Testis (tissue), 3 donors: Measurements from ENCODE around the gene MILR1. TPM values are rescaled to one million over a fixed set of nuclear protein-coding genes. Genes with fewer than 3 reads are reported as not detected.

Experiments used
- DNase-seq: peaks from one replicate; pipeline ENCODE4 v3.0.0-alpha.2; 2019
- H3K27ac ChIP-seq, 2 donors: fragments of 200-600 bp; sonication (generic); one replicate each; pipeline ENCODE4 v1.5.1; 2019
- H3K27me3 ChIP-seq: fragments of 200-600 bp; sonication (generic); one replicate; pipeline ENCODE4 v1.5.1; 2019
- H3K36me3 ChIP-seq: fragments of 200-600 bp; sonication (generic); one replicate; pipeline ENCODE4 v1.5.1; 2017; ENCODE audit warnings: low read depth; ENCODE audit errors: missing control alignments
- H3K4me1 ChIP-seq: fragments of 200-600 bp; sonication (generic); one replicate; pipeline ENCODE4 v1.5.1; 2019
- H3K4me3 ChIP-seq, 2 donors: fragments of 200-600 bp; sonication (generic); one replicate each; pipeline ENCODE4 v1.5.1; 2017 to 2019
- H3K9me3 ChIP-seq: fragments of 200-600 bp; sonication (generic); one replicate; pipeline ENCODE4 v1.5.1; 2017
- CTCF ChIP-seq, 3 experiments: fragments of 450-650 bp in 2 of 3; fragments of 200-600 bp in 1 of 3; sonication (generic) in 1 of 3; IDR thresholded peaks; one replicate each; pipeline ENCODE4 v1.5.1; 2016 to 2019; ENCODE audit warnings: antibody characterized with exemption in 3 of 3, mild to moderate bottlenecking in 2 of 3, moderate library complexity in 1 of 3
- POLR2A ChIP-seq: fragments of 450-650 bp; IDR thresholded peaks from one replicate; pipeline ENCODE4 v1.6.1; 2017; ENCODE audit warnings: antibody characterized with exemption, mild to moderate bottlenecking, moderate library complexity
- WGBS, 2 donors: methylation state at CpG; one replicate each; pipeline ENCODE4 v1.1.5; 2018; 5-methylcytosine and 5-hydroxymethylcytosine counted together
- intact Hi-C: fragments of 100-400 bp; cut with DNase I; formaldehyde crosslinking; loops from one replicate; pipeline ENCODE4 v1.15.1; 2023; ENCODE audit warnings: low total_unique reads
- polyA plus RNA-seq: library from polyadenylated mRNA; stranded (reverse); fragments of 350-450 nt; fragmentation: Illumina TruSeq; extraction: RNeasy Lipid Tissue Mini Kit (QIAGEN cat#74804); gene quantifications from one replicate; pipeline ENCODE4 v1.2.3, GENCODE V29; 2014; ENCODE audit warnings: low read depth, low replicate concordance; ENCODE audit not compliant: insufficient read depth
- total RNA-seq, 2 donors: library from RNA; depleted of rRNA; stranded (reverse); fragments of >200 nt; gene quantifications; one replicate each; pipeline ENCODE4 v1.2.3, GENCODE V29; 2016

MILR1 gene
- total and polyA plus RNA-seq, 3 donors from 2014 or later: 3.1 to 5.5 (median 3.7) TPM

DNA sequence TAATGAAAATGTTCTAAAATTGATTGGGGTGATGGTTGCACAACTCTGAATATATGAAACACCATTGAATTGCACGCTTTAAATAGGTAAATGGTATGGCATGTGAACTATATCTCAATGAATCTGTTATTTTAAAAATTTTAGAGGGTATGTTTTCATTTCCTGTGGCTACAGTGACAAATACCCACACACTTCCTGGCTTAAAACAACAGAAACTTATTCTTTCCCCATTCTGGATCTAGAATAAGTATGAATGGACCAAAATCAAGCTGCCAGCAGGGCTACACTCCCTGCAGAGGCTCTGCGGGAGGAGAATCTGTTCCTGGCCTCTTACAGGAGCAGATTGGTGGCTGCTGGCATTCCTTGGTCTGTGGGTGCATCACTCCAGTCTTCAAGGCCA lies 47.0 kb upstream of the MILR1 start:
- H3K27ac ChIP-seq: no peak overlapping the region
- DNase-seq: no peak
- intact Hi-C loops: no loop called here

GRCh38 chr17:64402469-64402868 lies 46.4 kb upstream of the MILR1 start:
- no peaks in the 10 kb centered on the region for H3K27me3 ChIP-seq
- peaks cover 3% of the 10 kb centered on the region for H3K4me1 ChIP-seq
- no peaks in the 10 kb centered on the region for H3K36me3 ChIP-seq
- intact Hi-C loops: no loop called here
- TF ChIP-seq POLR2A: no peak
- TF ChIP-seq CTCF (IDR thresholded peaks at IDR 0.05): no peak
- DNase-seq: no peak
- WGBS, 2 donors: 95 to 98% methylated on average over 5 of the region's 5 CpGs
- no peaks in the 10 kb centered on the region for H3K9me3 ChIP-seq
- H3K27ac ChIP-seq: no peak overlapping the region
- H3K4me3 ChIP-seq: no peak overlapping the region

More for the DNA sequence above, 47.0 kb upstream of the MILR1 start:
- Histone ChIP-seq H3K4me1 (peaks cover under 1% of the 10 kb centered on the region), H3K27me3 (no peaks in the 10 kb centered on the region), H3K4me3 (no peak overlapping the region), H3K9me3 (no peaks in the 10 kb centered on the region), H3K36me3 (no peaks in the 10 kb centered on the region)
- TF ChIP-seq CTCF (IDR thresholded peaks at IDR 0.05) (no peak), POLR2A (no peak)
- 88 to 91% methylated on average over 2 of the region's 2 CpGs for WGBS, 2 donors

GRCh38 chr17:64403881-64404460 lies 44.9 kb upstream of the MILR1 start:
- no peak for TF ChIP-seq POLR2A
- TF ChIP-seq CTCF (IDR thresholded peaks at IDR 0.05): no peak
- intact Hi-C loops: no loop called here
- DNase-seq: no peak
- H3K36me3 ChIP-seq: no peaks in the 10 kb centered on the region
- H3K27me3 ChIP-seq: no peaks in the 10 kb centered on the region
- peak overlapping the region in 1 of 2 donors; percentile 0 for H3K27ac ChIP-seq
- 88 to 89% methylated on average over 6 of the region's 6 CpGs for WGBS, 2 donors
- H3K4me1 ChIP-seq: peaks cover 7% of the 10 kb centered on the region
- H3K4me3 ChIP-seq: no peak overlapping the region
- H3K9me3 ChIP-seq: no peaks in the 10 kb centered on the region

DNA sequence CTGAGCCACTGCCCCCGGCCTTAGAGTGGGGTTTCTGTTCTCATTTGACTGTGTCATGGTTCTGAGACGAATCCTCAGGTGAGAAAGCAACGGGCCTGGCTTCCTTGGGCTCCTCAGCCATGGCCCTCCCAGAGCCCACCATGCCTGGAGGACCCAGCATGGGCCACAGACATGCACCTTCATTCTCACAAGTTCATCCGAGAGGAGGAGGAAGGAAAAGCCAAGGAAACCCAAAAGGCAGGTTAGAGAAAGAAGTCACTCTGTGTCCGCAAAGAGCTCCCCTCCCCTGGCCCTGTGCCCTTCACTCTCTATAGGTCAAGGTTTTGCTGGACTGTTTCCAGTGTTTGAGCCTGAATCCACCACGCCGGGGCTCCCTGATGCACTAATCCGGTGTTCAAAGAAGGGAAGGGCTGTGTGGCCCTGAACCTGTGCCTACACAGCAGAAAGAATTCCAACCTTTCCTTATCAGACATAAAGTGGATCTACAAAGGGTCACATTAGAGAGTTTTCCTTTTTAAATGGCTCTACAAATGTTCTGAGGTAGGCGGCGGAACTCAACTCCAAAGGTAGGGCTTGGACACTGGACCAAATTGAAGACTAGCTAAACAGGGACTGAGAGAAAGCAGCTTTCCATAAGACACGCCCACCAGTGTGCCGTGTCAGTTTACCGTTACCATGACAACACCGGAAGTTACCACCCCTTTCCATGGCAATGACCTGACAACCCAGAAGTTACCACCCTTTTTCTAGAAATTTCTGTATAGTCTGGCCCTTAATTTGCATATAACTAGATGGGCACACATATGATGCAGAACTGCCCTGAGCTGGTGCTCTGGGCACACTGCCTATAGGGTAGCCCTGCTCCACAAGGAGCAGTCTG lies 42.4 kb upstream of the MILR1 start:
- intact Hi-C loops: no loop called here
- no peak overlapping the region for H3K4me3 ChIP-seq
- H3K36me3 ChIP-seq: no peaks in the 10 kb centered on the region
- no peaks in the 10 kb centered on the region for H3K27me3 ChIP-seq
- no peaks in the 10 kb centered on the region for H3K9me3 ChIP-seq
- no peak for TF ChIP-seq POLR2A
- no peak for TF ChIP-seq CTCF (IDR thresholded peaks at IDR 0.05)
- peaks cover 23% of the 10 kb centered on the region for H3K4me1 ChIP-seq
- 75 to 76% methylated on average over 14 of the region's 14 CpGs for WGBS, 2 donors
- DNase-seq: no peak
- peak overlapping the region in 1 of 2 donors; percentile 48 for H3K27ac ChIP-seq
